OCI-LY3 (cell line): ENCODE measurements around the gene DCAF12.

Source experiments
- H2AFZ ChIP-seq: fragments of 200-600, 300-600 bp; shearing (Covaris generic); 2 replicates; pipeline ENCODE4 v1.6.0; 2014; ENCODE audit warnings: antibody characterized with exemption, low read depth, low read length
- H3K27ac ChIP-seq: fragments of 200-600, 300-600 bp; sonication (generic); 2 replicates; pipeline ENCODE4 v1.5.1; 2014; ENCODE audit warnings: mild to moderate bottlenecking, low read length, moderate library complexity, mixed read lengths
- H3K27me3 ChIP-seq: fragments of 200-600, 300-600 bp; sonication (generic); 2 replicates; pipeline ENCODE4 v1.6.1; 2014; ENCODE audit warnings: low read depth, low read length, mixed read lengths
- H3K36me3 ChIP-seq: fragments of 200-600, 300-600 bp; sonication (generic); replicated peaks from 2 replicates; pipeline ENCODE3; 2014; ENCODE audit warnings: low read depth, low read length, mixed read lengths
- H3K4me1 ChIP-seq: fragments of 300-600, 200-600 bp; sonication (generic); 2 replicates; pipeline ENCODE4 v1.6.1; 2014; ENCODE audit warnings: low read length, mixed read lengths
- H3K4me2 ChIP-seq: fragments of 200-600, 300-600 bp; sonication (generic); 2 replicates; pipeline ENCODE4 v1.6.1; 2014; ENCODE audit warnings: low read length, mixed read lengths
- H3K4me3 ChIP-seq: fragments of 300-600, 200-600 bp; sonication (generic); 2 replicates; pipeline ENCODE4 v1.5.1; 2014; ENCODE audit warnings: antibody characterized with exemption, mild to moderate bottlenecking, low read length, moderate library complexity
- H3K79me2 ChIP-seq: fragments of 300-600, 200-600 bp; shearing (Covaris generic); 2 replicates; pipeline ENCODE4 v1.6.1; 2014; ENCODE audit warnings: mild to moderate bottlenecking, low read length, mixed read lengths
- H3K9ac ChIP-seq: fragments of 300-600, 200-600 bp; shearing (Covaris generic); 2 replicates; pipeline ENCODE4 v1.6.0; 2014; ENCODE audit warnings: mild to moderate bottlenecking, low read length, moderate library complexity
- H3K9me3 ChIP-seq: fragments of 200-600, 300-600 bp; shearing (Covaris generic); 2 replicates; pipeline ENCODE4 v1.6.1; 2014; ENCODE audit warnings: low read length, mixed read lengths; ENCODE audit not compliant: insufficient read depth
- H4K20me1 ChIP-seq: fragments of 200-600, 300-600 bp; sonication (generic); 2 replicates; pipeline ENCODE4 v1.6.1; 2016; ENCODE audit warnings: low read length, mixed read lengths; ENCODE audit not compliant: insufficient read depth
- CTCF ChIP-seq: fragments of 200-600, 300-600 bp; sonication (generic); IDR thresholded peaks from 2 replicates; pipeline ENCODE4 v1.5.1; 2014; ENCODE audit warnings: antibody characterized with exemption, low read length, low read depth
- EZH2phosphoT487 ChIP-seq: fragments of 200-600 bp; shearing (Covaris generic); IDR thresholded peaks from 2 replicates; pipeline ENCODE4 v1.6.1; 2018; ENCODE audit warnings: antibody characterized with exemption, mixed run types, low read depth

The DCAF12 gene

DNA sequence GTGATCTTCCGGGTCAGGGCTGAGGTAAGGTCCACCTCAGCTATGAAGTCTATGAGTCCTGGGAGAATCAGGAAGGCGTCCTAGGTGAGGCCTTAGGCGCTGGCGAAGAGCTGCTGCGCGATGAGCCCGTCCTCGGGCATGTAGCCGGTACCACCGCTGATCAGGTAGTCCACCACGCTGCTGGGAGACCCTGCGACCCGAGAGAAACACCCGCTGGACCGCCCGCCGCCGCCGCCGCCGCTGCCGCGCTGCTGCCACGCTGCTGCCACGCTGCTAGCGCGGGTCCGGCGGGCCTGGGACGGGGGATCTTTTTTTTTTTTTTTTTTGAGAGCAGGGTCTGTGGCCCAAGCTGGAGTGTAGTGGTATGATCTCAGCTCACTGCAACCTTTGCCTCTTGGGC, 8.0 kb upstream of the DCAF12 start:
- Histone ChIP-seq H3K27ac (no peak overlapping the region), H3K27me3 (no peaks in the 10 kb centered on the region), H3K9ac (no peak overlapping the region), H3K4me3 (no peak overlapping the region), H3K4me2 (no peak overlapping the region), H2AFZ (no peak overlapping the region), H3K79me2 (no peaks in the 10 kb centered on the region), H4K20me1 (no peaks in the 10 kb centered on the region), H3K9me3 (no peaks in the 10 kb centered on the region), H3K36me3 (no peaks in the 10 kb centered on the region), H3K4me1 (no peaks in the 10 kb centered on the region; the same call in 1 of the 2 replicates)
- TF ChIP-seq EZH2phosphoT487, result no peak

GRCh38 chr9:34133436-34133949, 7.0 kb upstream of the DCAF12 start:
- no peaks in the 10 kb centered on the region for H4K20me1 ChIP-seq
- H3K79me2 ChIP-seq, result no peaks in the 10 kb centered on the region
- H3K36me3 ChIP-seq, result no peaks in the 10 kb centered on the region
- H3K27me3 ChIP-seq, result no peaks in the 10 kb centered on the region
- H2AFZ ChIP-seq, result no peak overlapping the region
- H3K27ac ChIP-seq, result no peak overlapping the region
- no peak for TF ChIP-seq EZH2phosphoT487
- H3K9ac ChIP-seq, result no peak overlapping the region
- H3K4me3 ChIP-seq, result no peak overlapping the region
- H3K4me1 ChIP-seq, result peaks cover 4% of the 10 kb centered on the region
- no peak overlapping the region for H3K4me2 ChIP-seq
- H3K9me3 ChIP-seq, result no peaks in the 10 kb centered on the region

DNA sequence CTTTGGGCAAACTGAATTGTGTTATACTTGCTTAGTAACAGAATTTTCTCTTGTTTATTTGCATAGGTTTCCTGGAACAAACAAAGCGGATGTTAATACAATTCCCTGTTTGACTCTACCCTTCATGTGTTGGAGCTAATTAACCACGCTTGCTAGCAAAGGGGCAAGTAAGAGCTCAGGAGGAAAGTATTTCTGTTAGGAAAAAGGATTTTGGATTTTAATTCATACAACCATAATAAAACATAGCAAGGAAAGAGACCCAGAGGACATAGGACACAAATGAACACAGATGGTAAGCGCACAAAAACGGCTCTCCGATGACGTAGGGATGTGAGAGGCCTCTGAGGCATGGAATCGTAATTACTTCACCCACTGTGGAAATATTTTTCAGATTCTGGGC, 5.1 kb upstream of the DCAF12 start:
- Histone ChIP-seq H3K9me3 (no peaks in the 10 kb centered on the region), H3K9ac (no peak overlapping the region), H3K4me2 (no peak overlapping the region), H3K27me3 (no peaks in the 10 kb centered on the region), H3K27ac (no peak overlapping the region), H3K4me1 (peaks cover 16% of the 10 kb centered on the region), H3K36me3 (no peaks in the 10 kb centered on the region), H3K4me3 (no peak overlapping the region), H4K20me1 (no peaks in the 10 kb centered on the region), H2AFZ (no peak overlapping the region), H3K79me2 (no peaks in the 10 kb centered on the region)
- TF ChIP-seq CTCF (no peak), EZH2phosphoT487 (no peak)

DNA sequence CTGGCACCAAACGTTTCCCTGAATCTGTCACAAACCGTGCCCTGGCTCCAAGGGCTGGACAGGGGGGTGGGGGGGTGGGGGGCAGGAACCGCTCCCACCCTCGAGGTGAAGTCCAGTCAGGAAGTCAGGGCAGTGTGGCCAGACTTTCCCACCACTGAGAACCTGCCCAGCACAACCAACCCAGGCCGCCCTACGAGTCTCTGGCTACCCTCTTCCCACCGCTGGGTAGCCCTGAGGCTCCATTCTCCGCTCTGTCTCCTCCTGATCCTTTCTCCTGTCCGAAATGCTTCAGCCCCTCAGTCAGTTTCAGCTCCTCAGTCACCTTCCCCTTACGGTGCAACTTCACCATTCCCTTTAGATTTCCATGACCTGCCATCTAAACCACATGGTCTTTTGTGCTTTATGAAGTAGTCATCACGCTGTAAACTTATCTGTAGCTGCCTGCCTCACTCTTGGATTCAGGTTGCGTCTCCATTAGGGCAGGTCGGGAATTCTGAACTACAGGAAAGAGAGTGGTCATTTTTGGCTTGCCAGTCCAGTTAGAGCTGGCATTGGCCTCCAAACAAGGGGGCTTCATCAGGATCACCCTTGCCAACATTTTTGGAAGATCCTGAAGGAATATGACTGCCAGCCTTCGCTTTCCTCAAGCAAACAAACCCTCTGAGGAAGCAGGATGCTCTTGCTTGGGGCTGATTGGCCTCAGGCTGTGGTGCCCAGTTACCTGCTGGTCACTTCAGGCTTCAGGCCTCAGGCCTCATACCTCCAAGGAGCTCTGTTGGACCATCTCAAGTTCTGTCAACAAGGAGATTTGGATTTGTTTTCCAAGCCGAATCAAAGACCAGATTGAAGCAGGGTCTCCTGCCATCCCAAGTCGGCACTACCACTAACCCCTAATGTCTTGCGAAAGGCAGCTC, 794 bp upstream of the DCAF12 start:
- TF ChIP-seq CTCF, result no peak
- no peak for TF ChIP-seq EZH2phosphoT487
- Histone ChIP-seq H3K4me1 (peaks cover 42% of the 10 kb centered on the region), H3K9ac (peak overlapping the region; percentile 99), H3K27ac (peak overlapping the region; percentile 87), H3K27me3 (no peaks in the 10 kb centered on the region), H4K20me1 (peaks cover 29% of the 10 kb centered on the region), H3K4me2 (peak overlapping the region; percentile 68), H3K4me3 (peak overlapping the region; percentile 97), H3K79me2 (peaks cover 41% of the 10 kb centered on the region), H2AFZ (no peak overlapping the region; the same call in 1 of the 2 replicates), H3K36me3 (peaks cover 23% of the 10 kb centered on the region), H3K9me3 (no peaks in the 10 kb centered on the region)

- Histone ChIP-seq H2AFZ (0 out of 2 replicates have a peak overlapping the region, but pooled peaks have one; percentile 71), H3K9me3 (no peaks in the 10 kb centered on the region), H3K79me2 (peaks cover 57% of the 10 kb centered on the region), H3K36me3 (peaks cover 32% of the 10 kb centered on the region), H3K27me3 (no peaks in the 10 kb centered on the region), H3K4me1 (peaks cover 42% of the 10 kb centered on the region), H4K20me1 (peaks cover 44% of the 10 kb centered on the region), H3K4me2 (peak overlapping the region; percentile 97), H3K4me3 (peak overlapping the region; percentile 97), H3K27ac (peak overlapping the region; percentile 87), H3K9ac (peak overlapping the region; percentile 99)
- TF ChIP-seq CTCF (0 out of 2 replicates have a peak, but pooled peaks have one; percentile 5), EZH2phosphoT487 (no peak)
These were observed 754 bp downstream of the DCAF12 start for GRCh38 chr9:34125681-34126206.
